Measurements from ENCODE around the gene MRPL52. TPM values are rescaled to one million over a fixed set of nuclear protein-coding genes. Genes with fewer than 3 reads are reported as not detected.

MRPL52 gene
- total and polyA plus RNA-seq, 2 of the 13 experiments (the other 11 are each of a cell fraction or from before 2014, with no cell fraction given): 118 to 329 TPM

- TF ChIP-seq TAF15 (IDR thresholded peaks at IDR 0.05; ENCODE audit: low read depth, low read length, poor library complexity, severe bottlenecking) (peak; percentile 16), POLR2G (IDR thresholded peaks at IDR 0.05; ENCODE audit: low read depth, low read length) (peak; percentile 54; the same call in 1 of the 2 replicates), ZNF235 (CRISPR knock-in tag; IDR thresholded peaks at IDR 0.05; ENCODE audit: borderline replicate concordance) (no peak; the same call in 1 of the 2 replicates), GFI1 (CRISPR knock-in tag; IDR thresholded peaks at IDR 0.05; ENCODE audit: borderline replicate concordance) (peak; percentile 58; the same call in 1 of the 2 replicates), ZNF264 (CRISPR knock-in tag; IDR thresholded peaks at IDR 0.05) (peak; percentile 73; the same call in 1 of the 2 replicates), ZNF136 (CRISPR knock-in tag; IDR thresholded peaks at IDR 0.05; ENCODE audit: low read depth) (peak; percentile 53; the same call in 1 of the 2 replicates), NR2F6 (IDR thresholded peaks at IDR 0.05) (no peak), NR2F6 (CRISPR knock-in tag; IDR thresholded peaks at IDR 0.05) (peak; percentile 52; the same call in 1 of the 2 replicates), SIN3B (IDR thresholded peaks at IDR 0.05; ENCODE audit: low read length) (0 out of 2 replicates have a peak, but pooled peaks have one; percentile 40), MTA1 (CRISPR knock-in tag; IDR thresholded peaks at IDR 0.05; ENCODE audit: borderline replicate concordance) (peak; percentile 43; the same call in 1 of the 2 replicates), NONO (IDR thresholded peaks at IDR 0.05) (no peak), NONO (CRISPR knock-in tag; conservative IDR thresholded peaks at IDR 0.05) (0 out of 2 replicates have a peak, but pooled peaks have one; percentile 17), LCORL (IDR thresholded peaks at IDR 0.05) (no peak), LCORL (CRISPR knock-in tag; IDR thresholded peaks at IDR 0.05) (0 out of 2 replicates have a peak, but pooled peaks have one; percentile 56), NCOA2 (CRISPR knock-in tag; IDR thresholded peaks at IDR 0.05) (no peak; the same call in 1 of the 2 replicates), KMT2B (CRISPR knock-in tag; IDR thresholded peaks at IDR 0.05) (0 out of 2 replicates have a peak, but pooled peaks have one; percentile 4), HNF4G (IDR thresholded peaks at IDR 0.05; ENCODE audit: borderline replicate concordance, low read depth, low read length) (no peak), HNF4G (CRISPR knock-in tag; IDR thresholded peaks at IDR 0.05; ENCODE audit: borderline replicate concordance, low read depth) (no peak), TAF1 (CRISPR knock-in tag; IDR thresholded peaks at IDR 0.05) (0 out of 2 replicates have a peak, but pooled peaks have one; percentile 9), ZNF644 (CRISPR knock-in tag; IDR thresholded peaks at IDR 0.05; ENCODE audit: low read depth) (0 out of 2 replicates have a peak, but pooled peaks have one; percentile 70)
- TF ChIP-seq, protein P1, sequence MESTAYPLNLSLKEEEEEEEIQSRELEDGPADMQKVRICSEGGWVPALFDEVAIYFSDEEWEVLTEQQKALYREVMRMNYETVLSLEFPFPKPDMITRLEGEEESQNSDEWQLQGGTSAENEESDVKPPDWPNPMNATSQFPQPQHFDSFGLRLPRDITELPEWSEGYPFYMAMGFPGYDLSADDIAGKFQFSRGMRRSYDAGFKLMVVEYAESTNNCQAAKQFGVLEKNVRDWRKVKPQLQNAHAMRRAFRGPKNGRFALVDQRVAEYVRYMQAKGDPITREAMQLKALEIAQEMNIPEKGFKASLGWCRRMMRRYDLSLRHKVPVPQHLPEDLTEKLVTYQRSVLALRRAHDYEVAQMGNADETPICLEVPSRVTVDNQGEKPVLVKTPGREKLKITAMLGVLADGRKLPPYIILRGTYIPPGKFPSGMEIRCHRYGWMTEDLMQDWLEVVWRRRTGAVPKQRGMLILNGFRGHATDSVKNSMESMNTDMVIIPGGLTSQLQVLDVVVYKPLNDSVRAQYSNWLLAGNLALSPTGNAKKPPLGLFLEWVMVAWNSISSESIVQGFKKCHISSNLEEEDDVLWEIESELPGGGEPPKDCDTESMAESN (CRISPR knock-in tag; conservative IDR thresholded peaks at IDR 0.05): no peak
- TF ChIP-seq, protein P2, sequence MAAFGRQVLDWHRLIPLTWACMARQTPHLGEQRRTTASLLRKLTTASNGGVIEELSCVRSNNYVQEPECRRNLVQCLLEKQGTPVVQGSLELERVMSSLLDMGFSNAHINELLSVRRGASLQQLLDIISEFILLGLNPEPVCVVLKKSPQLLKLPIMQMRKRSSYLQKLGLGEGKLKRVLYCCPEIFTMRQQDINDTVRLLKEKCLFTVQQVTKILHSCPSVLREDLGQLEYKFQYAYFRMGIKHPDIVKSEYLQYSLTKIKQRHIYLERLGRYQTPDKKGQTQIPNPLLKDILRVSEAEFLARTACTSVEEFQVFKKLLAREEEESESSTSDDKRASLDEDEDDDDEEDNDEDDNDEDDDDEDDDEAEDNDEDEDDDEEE (CRISPR knock-in tag; IDR thresholded peaks at IDR 0.05): peak; percentile 66; the same call in 1 of the 2 replicates
- TF ChIP-seq, protein P3, sequence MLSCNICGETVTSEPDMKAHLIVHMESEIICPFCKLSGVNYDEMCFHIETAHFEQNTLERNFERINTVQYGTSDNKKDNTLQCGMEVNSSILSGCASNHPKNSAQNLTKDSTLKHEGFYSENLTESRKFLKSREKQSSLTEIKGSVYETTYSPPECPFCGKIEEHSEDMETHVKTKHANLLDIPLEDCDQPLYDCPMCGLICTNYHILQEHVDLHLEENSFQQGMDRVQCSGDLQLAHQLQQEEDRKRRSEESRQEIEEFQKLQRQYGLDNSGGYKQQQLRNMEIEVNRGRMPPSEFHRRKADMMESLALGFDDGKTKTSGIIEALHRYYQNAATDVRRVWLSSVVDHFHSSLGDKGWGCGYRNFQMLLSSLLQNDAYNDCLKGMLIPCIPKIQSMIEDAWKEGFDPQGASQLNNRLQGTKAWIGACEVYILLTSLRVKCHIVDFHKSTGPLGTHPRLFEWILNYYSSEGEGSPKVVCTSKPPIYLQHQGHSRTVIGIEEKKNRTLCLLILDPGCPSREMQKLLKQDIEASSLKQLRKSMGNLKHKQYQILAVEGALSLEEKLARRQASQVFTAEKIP (CRISPR knock-in tag; IDR thresholded peaks at IDR 0.05; ENCODE audit: borderline replicate concordance): no peak
- TF ChIP-seq, protein P4, sequence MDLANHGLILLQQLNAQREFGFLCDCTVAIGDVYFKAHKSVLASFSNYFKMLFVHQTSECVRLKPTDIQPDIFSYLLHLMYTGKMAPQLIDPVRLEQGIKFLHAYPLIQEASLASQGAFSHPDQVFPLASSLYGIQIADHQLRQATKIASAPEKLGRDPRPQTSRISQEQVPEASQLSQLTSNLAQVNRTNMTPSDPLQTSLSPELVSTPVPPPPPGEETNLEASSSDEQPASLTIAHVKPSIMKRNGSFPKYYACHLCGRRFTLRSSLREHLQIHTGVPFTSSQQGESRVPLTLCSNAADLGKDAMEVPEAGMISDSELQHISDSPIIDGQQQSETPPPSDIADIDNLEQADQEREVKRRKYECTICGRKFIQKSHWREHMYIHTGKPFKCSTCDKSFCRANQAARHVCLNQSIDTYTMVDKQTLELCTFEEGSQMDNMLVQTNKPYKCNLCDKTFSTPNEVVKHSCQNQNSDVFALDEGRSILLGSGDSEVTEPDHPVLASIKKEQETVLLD (CRISPR knock-in tag; IDR thresholded peaks at IDR 0.05; ENCODE audit: low read depth): no peak
These were observed 42.5 kb downstream of the MRPL52 start (continued) for GRCh38 chr14:22872033-22872832.

Measured in HepG2 (cell line).